Endothelial cell of umbilical vein (primary cell): ENCODE results near the gene SSUH2. TPM values are rescaled to one million over a fixed set of nuclear protein-coding genes. Genes with fewer than 3 reads are reported as not detected.

Experiments used
- BruUV-seq: library from RNA; stranded (reverse); fragments of 400-500 nt; replicated peaks from 2 replicates; lab custom pipeline; 2021; lab: Mats Ljungman, UMichigan
- CTCF ChIA-PET: fragments of 300-600, 350-600 bp; sonication (Branson Sonifier 250); formaldehyde crosslinking; loops from one replicate; lab custom pipeline; 2021; ENCODE audit warnings: antibody characterized with exemption, inconsistent platforms; lab: Charles Lee
- POLR2A ChIA-PET: fragments of 300-600, 350-600 bp; sonication (Branson Sonifier 250); formaldehyde crosslinking; loops from one replicate; lab custom pipeline; 2021; ENCODE audit warnings: antibody characterized with exemption, inconsistent platforms; lab: Charles Lee
- DNase-seq: peaks from one replicate; pipeline ENCODE4 v3.0.0-alpha.2; 2011; ENCODE audit warnings: low read depth, low spot score
- FAIRE-seq: peaks from 2 replicates; lab custom pipeline; 2011; peaks lifted over from hg19 to GRCh38; lab: Jason Lieb, UNC
- H2AFZ ChIP-seq: 2 replicates; pipeline ENCODE4 v1.6.0; 2012; ENCODE audit warnings: low read depth, low read length, control low read depth, inconsistent platforms
- H3K27ac ChIP-seq: 2 replicates; pipeline ENCODE4 v1.5.1; 2011; ENCODE audit warnings: low read depth, mild to moderate bottlenecking, control low read depth, low read length, moderate library complexity; ENCODE audit not compliant: insufficient read depth
- H3K27me3 ChIP-seq, 2 experiments: 2 replicates each; pipeline versions ENCODE4 v1.6.0 to v1.6.1; 2011; ENCODE audit warnings: low read length in 2 of 2, mixed read lengths in 1 of 2; ENCODE audit not compliant: control insufficient read depth in 2 of 2, insufficient read depth in 2 of 2
- H3K36me3 ChIP-seq, 2 experiments: 2 replicates in 1 of 2; 3 replicates in 1 of 2; pipeline ENCODE4 v1.5.1; 2011; ENCODE audit warnings: low read length in 2 of 2, mild to moderate bottlenecking in 1 of 2, moderate library complexity in 1 of 2; ENCODE audit not compliant: control insufficient read depth in 2 of 2, insufficient read depth in 2 of 2; ENCODE audit errors: extremely low read depth in 1 of 2
- H3K4me1 ChIP-seq: 3 replicates; pipeline ENCODE4 v1.5.1; 2011; ENCODE audit warnings: mild to moderate bottlenecking, low read length; ENCODE audit not compliant: control insufficient read depth, insufficient read depth; ENCODE audit errors: extremely low read depth
- H3K4me2 ChIP-seq: 2 replicates; pipeline ENCODE4 v1.6.1; 2011; ENCODE audit warnings: low read length, control low read depth, mixed read lengths; ENCODE audit not compliant: insufficient read depth
- H3K4me3 ChIP-seq, 3 experiments: fragments of 200-600 bp in 1 of 3; sonication (generic), shearing (Covaris generic) in 1 of 3; replicated peaks in 1 of 3; 2 replicates each; pipeline ENCODE4 v1.5.1; 2011 to 2016; ENCODE audit warnings: control low read depth in 3 of 3, low read length in 3 of 3, mild to moderate bottlenecking in 2 of 3, inconsistent platforms in 1 of 3, low read depth in 1 of 3, moderate library complexity in 1 of 3; ENCODE audit not compliant: insufficient read depth in 1 of 3
- H3K79me2 ChIP-seq: 2 replicates; pipeline ENCODE4 v1.6.0; 2012; ENCODE audit warnings: low read length, inconsistent platforms; ENCODE audit not compliant: control insufficient read depth, insufficient read depth
- H3K9ac ChIP-seq: replicated peaks from 2 replicates; pipeline ENCODE3; 2011; ENCODE audit warnings: low read length, control low read depth; ENCODE audit not compliant: insufficient read depth; ENCODE audit errors: extremely low read depth
- H3K9me1 ChIP-seq: replicated peaks from 3 replicates; pipeline ENCODE4 v1.6.0; 2011; ENCODE audit warnings: mild to moderate bottlenecking, low read length; ENCODE audit not compliant: control insufficient read depth, insufficient read depth; ENCODE audit errors: extremely low read depth
- H3K9me3 ChIP-seq: replicated peaks from 2 replicates; pipeline ENCODE4 v1.5.1; 2012; ENCODE audit warnings: low read length, inconsistent platforms; ENCODE audit not compliant: control insufficient read depth, insufficient read depth
- H4K20me1 ChIP-seq: replicated peaks from 2 replicates; pipeline ENCODE3; 2011; ENCODE audit warnings: mild to moderate bottlenecking, low read length; ENCODE audit not compliant: control insufficient read depth, insufficient read depth; ENCODE audit errors: extremely low read depth
- EZH2 ChIP-seq: IDR thresholded peaks from 2 replicates; pipeline ENCODE4 v1.6.1; 2012; ENCODE audit warnings: borderline replicate concordance, low read depth, mild to moderate bottlenecking, moderate library complexity, low read length, inconsistent platforms; ENCODE audit not compliant: severe bottlenecking
- GATA2 ChIP-seq: IDR thresholded peaks from 2 replicates; pipeline ENCODE4 v1.7.0; 2011; ENCODE audit warnings: low read depth, mild to moderate bottlenecking, moderate library complexity, mixed read lengths, low read length; ENCODE audit not compliant: insufficient read length, insufficient read depth
- MYC ChIP-seq: IDR thresholded peaks from one replicate; pipeline ENCODE4 v1.6.1; 2011; ENCODE audit warnings: mild to moderate bottlenecking, low read depth, low read length
- POLR2AphosphoS5 ChIP-seq: IDR thresholded peaks from 2 replicates; pipeline ENCODE4 v1.6.1; 2012; ENCODE audit warnings: low read depth, mild to moderate bottlenecking, control low read depth, low read length, moderate library complexity; ENCODE audit not compliant: insufficient read depth
- dilution Hi-C: fragments of 300-500 bp; cut with MboI; formaldehyde crosslinking; loops from one replicate; pipeline ENCODE4 v1.15.0; 2019; ENCODE audit warnings: low sequenced_read_pairs; ENCODE audit not compliant: extremely low pct_ligation_motif_present
- intact Hi-C: fragments of 100-400 bp; cut with micrococcal nuclease; formaldehyde crosslinking; loops from one replicate; pipeline ENCODE4 v1.10.0; 2022
- polyA plus RNA-seq, 4 experiments: library from polyadenylated mRNA; depleted of rRNA in 3 of 4; stranded (reverse) in 3 of 4; unstranded in 1 of 4; fragments of >200 nt; gene quantifications; 2 replicates each; pipeline versions ENCODE4 v1.2.1 to v1.2.3, GENCODE V29; 2011 to 2012; ENCODE audit warnings: missing spikeins in 1 of 4
- total RNA-seq: library from RNA; stranded (reverse); gene quantifications from 2 replicates; pipeline ENCODE4 v1.2.3, GENCODE V29; 2021
- TF ChIP-seq, protein P1 (sequence below), 2 donors: IDR thresholded peaks; 1 replicate in 1 of 2; 2 replicates in 1 of 2; pipeline ENCODE4 v1.5.1; 2011; ENCODE audit warnings: low read length in 2 of 2, mild to moderate bottlenecking in 2 of 2, moderate library complexity in 2 of 2, control low read depth in 1 of 2, inconsistent platforms in 1 of 2, low read depth in 1 of 2; ENCODE audit not compliant: insufficient read depth in 1 of 2; ENCODE audit errors: extremely low read depth in 1 of 2
- TF ChIP-seq, protein P2 (sequence below): IDR thresholded peaks from 2 replicates; pipeline ENCODE4 v1.6.1; 2011; ENCODE audit not compliant: insufficient read depth, insufficient read length

Gene SSUH2
- total and polyA plus RNA-seq, 2 donors (not counting 3 experiments of a cell fraction or from before 2014, with no cell fraction given) = 0.44 TPM; not detected in 1

DNA sequence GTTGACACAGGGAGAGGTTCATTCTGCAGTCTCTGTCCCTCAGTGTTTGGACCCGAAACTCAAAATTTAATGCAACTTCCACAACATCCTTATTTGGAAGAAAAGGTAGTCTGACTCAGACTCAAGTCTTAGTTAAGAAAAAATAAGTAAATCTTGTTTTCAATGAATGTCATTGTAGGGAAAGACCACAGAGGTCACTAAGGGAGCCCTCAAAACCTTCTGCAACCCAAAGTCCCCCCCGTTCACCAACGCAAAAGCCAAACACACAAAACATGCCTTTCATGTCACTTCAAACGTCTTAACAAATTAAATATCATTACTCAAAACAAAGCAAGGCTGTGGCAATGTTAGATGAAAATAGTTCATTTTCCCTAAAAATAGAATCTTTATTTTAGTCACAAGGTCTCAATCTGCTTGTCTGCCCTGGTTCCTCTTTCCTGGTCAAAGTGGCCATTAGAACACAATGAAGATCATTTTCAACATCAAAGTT lies 20.9 kb upstream of the SSUH2 start:
- Histone ChIP-seq H3K36me3 (no peaks in the 10 kb centered on the region), H3K27ac (no peak overlapping the region), H4K20me1 (no peaks in the 10 kb centered on the region), H3K9me3 (no peaks in the 10 kb centered on the region), H3K9ac (no peak overlapping the region), H3K79me2 (no peaks in the 10 kb centered on the region), H3K27me3 (peaks cover 0 to 8% of the 10 kb centered on the region in 2 experiments), H3K4me2 (no peak overlapping the region), H3K4me1 (no peaks in the 10 kb centered on the region), H3K4me3 (no peak overlapping the region), H3K9me1 (no peaks in the 10 kb centered on the region), H2AFZ (no peak overlapping the region)
- DNase-seq (no peak), FAIRE-seq (no peak)
- ChIA-PET CTCF (interaction anchor here (2.8 kb wide), 1 partner anchor 21 kb away, joined by 16 read pairs; the partner anchor contains the start of gene SSUH2), POLR2A (no interaction called here)
- intact Hi-C loops = loop anchor here (10.0 kb wide), 1 partner anchor 299 kb away; the partner anchor contains the start of gene RAD18
- TF ChIP-seq POLR2AphosphoS5 (no peak), EZH2 (no peak), MYC (no peak)
- no TSS peak for BruUV-seq
- dilution Hi-C loops = no loop called here

DNA sequence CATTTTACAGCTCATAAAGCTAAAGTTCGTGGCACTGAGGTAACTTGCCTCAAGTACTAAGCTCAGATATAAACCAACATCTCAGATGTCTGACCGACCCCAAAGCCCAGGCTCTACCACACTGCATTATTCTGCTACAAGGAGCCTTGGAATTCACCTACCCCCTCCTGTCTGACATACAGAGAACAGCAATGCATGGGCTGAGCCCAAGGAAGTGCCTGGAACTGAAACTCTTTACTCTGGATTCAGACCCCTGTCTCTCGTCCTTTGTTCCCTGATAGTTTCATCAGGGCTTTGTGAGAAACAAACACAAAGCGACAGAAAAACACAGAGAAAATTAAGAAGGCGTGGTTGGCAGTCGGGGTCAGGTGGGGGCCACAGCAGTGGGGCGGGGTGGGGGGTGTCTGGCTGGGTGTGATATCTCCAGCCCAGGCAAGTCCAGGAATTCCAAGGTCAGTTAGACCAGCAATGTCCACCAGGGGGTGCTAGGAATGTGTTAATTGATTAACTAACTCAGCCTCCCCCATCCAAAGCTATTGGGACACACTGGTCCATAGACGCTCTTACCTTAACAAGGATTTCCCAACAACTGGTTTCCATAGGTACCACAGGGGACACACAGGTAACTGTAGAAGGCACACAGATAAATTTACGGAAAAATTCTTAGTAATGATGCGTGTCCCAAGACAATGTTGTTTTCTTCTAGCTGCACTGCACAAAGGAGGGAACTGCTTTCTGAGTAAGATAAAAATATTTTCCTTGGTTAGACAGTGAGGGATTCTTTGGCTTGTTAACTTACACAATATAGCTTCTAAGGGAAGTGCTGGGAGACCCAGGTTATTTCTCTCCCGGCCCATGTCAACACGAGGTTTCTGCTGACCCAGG lies 18.8 kb upstream of the SSUH2 start:
- Histone ChIP-seq H3K9ac (no peak overlapping the region), H4K20me1 (no peaks in the 10 kb centered on the region), H3K36me3 (no peaks in the 10 kb centered on the region), H3K4me3 (no peak overlapping the region), H3K27me3 (peaks cover 0 to 8% of the 10 kb centered on the region in 2 experiments), H3K27ac (no peak overlapping the region), H3K4me2 (no peak overlapping the region), H3K9me3 (no peaks in the 10 kb centered on the region), H3K4me1 (peaks cover 4% of the 10 kb centered on the region), H3K79me2 (no peaks in the 10 kb centered on the region), H3K9me1 (no peaks in the 10 kb centered on the region), H2AFZ (no peak overlapping the region)
- BruUV-seq = no TSS peak
- intact Hi-C loops = loop anchor here (1.0 to 10.0 kb wide), 3 partner anchors 104 to 404 kb away; partner anchors contain the start of genes OXTR and RAD18
- ChIA-PET POLR2A (no interaction called here), CTCF (interaction anchor here (0.5 to 2.8 kb wide), 29 partner anchors 10 to 640 kb away, joined by 3 to 16 read pairs (median 5); partner anchors contain the start of genes OXTR and SSUH2)
- FAIRE-seq (peak; percentile 79), DNase-seq (peak; percentile 66)
- dilution Hi-C loops = no loop called here
- TF ChIP-seq, protein P1, sequence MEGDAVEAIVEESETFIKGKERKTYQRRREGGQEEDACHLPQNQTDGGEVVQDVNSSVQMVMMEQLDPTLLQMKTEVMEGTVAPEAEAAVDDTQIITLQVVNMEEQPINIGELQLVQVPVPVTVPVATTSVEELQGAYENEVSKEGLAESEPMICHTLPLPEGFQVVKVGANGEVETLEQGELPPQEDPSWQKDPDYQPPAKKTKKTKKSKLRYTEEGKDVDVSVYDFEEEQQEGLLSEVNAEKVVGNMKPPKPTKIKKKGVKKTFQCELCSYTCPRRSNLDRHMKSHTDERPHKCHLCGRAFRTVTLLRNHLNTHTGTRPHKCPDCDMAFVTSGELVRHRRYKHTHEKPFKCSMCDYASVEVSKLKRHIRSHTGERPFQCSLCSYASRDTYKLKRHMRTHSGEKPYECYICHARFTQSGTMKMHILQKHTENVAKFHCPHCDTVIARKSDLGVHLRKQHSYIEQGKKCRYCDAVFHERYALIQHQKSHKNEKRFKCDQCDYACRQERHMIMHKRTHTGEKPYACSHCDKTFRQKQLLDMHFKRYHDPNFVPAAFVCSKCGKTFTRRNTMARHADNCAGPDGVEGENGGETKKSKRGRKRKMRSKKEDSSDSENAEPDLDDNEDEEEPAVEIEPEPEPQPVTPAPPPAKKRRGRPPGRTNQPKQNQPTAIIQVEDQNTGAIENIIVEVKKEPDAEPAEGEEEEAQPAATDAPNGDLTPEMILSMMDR (IDR thresholded peaks at IDR 0.05; ENCODE audit: extremely low read depth in 1 of 2, insufficient read depth in 1 of 2, low read depth in 1 of 2, low read length in 2 of 2) = peak; percentile 52 to 67
- no peak for TF ChIP-seq GATA2
- TF ChIP-seq POLR2AphosphoS5 = no peak
- TF ChIP-seq, protein P2, sequence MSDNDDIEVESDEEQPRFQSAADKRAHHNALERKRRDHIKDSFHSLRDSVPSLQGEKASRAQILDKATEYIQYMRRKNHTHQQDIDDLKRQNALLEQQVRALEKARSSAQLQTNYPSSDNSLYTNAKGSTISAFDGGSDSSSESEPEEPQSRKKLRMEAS = no peak
